NT2/D1 (cell line): Measurements from ENCODE around the gene TAF15.

Source experiments
- SUZ12 ChIP-seq: IDR thresholded peaks from 2 replicates; pipeline ENCODE4 v1.6.1; 2011; ENCODE audit not compliant: insufficient read length, insufficient read depth; ENCODE audit errors: extremely low read depth
- YY1 ChIP-seq: IDR thresholded peaks from 2 replicates; pipeline ENCODE4 v1.6.1; 2011; ENCODE audit not compliant: insufficient read length, insufficient read depth
- ZNF274 ChIP-seq: IDR thresholded peaks from 2 replicates; pipeline ENCODE4 v1.6.1; 2011; ENCODE audit warnings: mild to moderate bottlenecking, low read depth, low read length

DNA sequence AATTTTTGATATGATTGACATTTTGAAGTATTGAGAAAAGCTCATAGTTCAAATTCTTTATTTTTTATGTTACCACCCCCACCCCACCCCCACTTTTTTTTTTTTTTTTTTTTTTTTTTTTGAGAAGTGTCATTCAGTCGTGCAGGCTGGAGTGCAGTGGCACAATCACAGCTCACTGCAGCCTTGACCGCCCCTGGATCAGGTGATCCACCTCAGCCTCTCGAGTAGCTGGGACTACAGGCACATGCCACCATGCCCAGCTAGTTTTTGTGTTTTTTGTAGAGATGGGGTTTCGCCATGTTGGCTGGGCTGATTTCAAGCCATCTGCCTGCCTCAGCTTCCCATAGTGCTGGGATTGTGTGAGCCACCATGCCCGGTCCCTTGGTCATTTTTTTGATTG is 7.4 kb downstream of the TAF15 start:
- no peak for TF ChIP-seq YY1
- no peak for TF ChIP-seq ZNF274
- no peak for TF ChIP-seq SUZ12
